PFSK-1 (cell line): ENCODE measurements around the gene SLC7A10.

Experiments used
- FOXP2 ChIP-seq: optimal IDR thresholded peaks from 2 replicates; pipeline ENCODE3; 2011; ENCODE audit warnings: borderline replicate concordance, control low read depth, inconsistent platforms; ENCODE audit not compliant: insufficient read depth; ENCODE audit errors: extremely low read length, extremely low read depth
- POLR2AphosphoS5 ChIP-seq: IDR thresholded peaks from 2 replicates; pipeline ENCODE4 v1.6.1; 2012; ENCODE audit warnings: low read depth, mild to moderate bottlenecking, control low read depth, low read length, moderate library complexity
- SIN3A ChIP-seq: IDR thresholded peaks from 2 replicates; pipeline ENCODE4 v1.6.1; 2012; ENCODE audit warnings: mild to moderate bottlenecking, low read length, moderate library complexity, borderline replicate concordance; ENCODE audit not compliant: insufficient read depth
- TAF1 ChIP-seq: IDR thresholded peaks from 2 replicates; pipeline ENCODE4 v1.6.1; 2012; ENCODE audit warnings: low read length, control low read depth, borderline replicate concordance; ENCODE audit not compliant: insufficient read depth
- TF ChIP-seq, protein P1 (sequence below), 2 experiments: IDR thresholded peaks; 2 replicates each; pipeline versions ENCODE4 v1.6.1 to v1.8.0; 2011 to 2012; ENCODE audit warnings: low read depth in 2 of 2, low read length in 2 of 2, control low read depth in 1 of 2, inconsistent platforms in 1 of 2, mild to moderate bottlenecking in 1 of 2, moderate library complexity in 1 of 2; ENCODE audit not compliant: insufficient read depth in 1 of 2

SLC7A10 gene

GRCh38 chr19:33246709-33247440 lies 21.2 kb upstream of the SLC7A10 start:
- no peak for TF ChIP-seq SIN3A

GRCh38 chr19:33245948-33246708 lies 20.5 kb upstream of the SLC7A10 start:
- TF ChIP-seq, protein P1, sequence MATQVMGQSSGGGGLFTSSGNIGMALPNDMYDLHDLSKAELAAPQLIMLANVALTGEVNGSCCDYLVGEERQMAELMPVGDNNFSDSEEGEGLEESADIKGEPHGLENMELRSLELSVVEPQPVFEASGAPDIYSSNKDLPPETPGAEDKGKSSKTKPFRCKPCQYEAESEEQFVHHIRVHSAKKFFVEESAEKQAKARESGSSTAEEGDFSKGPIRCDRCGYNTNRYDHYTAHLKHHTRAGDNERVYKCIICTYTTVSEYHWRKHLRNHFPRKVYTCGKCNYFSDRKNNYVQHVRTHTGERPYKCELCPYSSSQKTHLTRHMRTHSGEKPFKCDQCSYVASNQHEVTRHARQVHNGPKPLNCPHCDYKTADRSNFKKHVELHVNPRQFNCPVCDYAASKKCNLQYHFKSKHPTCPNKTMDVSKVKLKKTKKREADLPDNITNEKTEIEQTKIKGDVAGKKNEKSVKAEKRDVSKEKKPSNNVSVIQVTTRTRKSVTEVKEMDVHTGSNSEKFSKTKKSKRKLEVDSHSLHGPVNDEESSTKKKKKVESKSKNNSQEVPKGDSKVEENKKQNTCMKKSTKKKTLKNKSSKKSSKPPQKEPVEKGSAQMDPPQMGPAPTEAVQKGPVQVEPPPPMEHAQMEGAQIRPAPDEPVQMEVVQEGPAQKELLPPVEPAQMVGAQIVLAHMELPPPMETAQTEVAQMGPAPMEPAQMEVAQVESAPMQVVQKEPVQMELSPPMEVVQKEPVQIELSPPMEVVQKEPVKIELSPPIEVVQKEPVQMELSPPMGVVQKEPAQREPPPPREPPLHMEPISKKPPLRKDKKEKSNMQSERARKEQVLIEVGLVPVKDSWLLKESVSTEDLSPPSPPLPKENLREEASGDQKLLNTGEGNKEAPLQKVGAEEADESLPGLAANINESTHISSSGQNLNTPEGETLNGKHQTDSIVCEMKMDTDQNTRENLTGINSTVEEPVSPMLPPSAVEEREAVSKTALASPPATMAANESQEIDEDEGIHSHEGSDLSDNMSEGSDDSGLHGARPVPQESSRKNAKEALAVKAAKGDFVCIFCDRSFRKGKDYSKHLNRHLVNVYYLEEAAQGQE (IDR thresholded peaks at IDR 0.05; ENCODE audit: insufficient read depth in 1 of 2, low read depth in 2 of 2, low read length in 2 of 2), result no peak
- TF ChIP-seq SIN3A (no peak), FOXP2 (no peak), TAF1 (no peak), POLR2AphosphoS5 (no peak)

GRCh38 chr19:33242911-33243310 lies 17.3 kb upstream of the SLC7A10 start:
- TF ChIP-seq FOXP2 (no peak), POLR2AphosphoS5 (no peak), TAF1 (no peak), SIN3A (no peak)
- TF ChIP-seq, protein P1 (IDR thresholded peaks at IDR 0.05; ENCODE audit: insufficient read depth in 1 of 2, low read depth in 2 of 2, low read length in 2 of 2), result no peak

DNA sequence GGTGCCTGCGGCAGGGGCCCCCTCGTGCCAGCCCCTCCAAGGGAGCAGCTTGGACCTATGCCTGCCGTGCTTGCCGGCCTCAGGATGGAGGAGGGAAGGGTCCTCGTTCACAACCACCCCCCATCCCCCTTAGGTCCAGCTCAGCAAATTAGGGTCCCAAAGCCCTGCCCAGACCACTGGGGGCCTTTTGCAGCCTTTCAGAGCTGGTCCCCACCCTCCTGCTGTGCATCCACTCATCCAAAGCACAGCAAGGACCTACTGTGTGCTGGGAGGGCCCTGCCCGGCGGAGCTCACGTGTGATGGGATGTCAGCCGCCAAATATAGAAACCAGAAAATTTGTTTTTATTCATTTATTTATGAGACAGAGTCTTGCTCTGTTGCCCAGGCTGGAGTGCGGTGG lies 16.5 kb upstream of the SLC7A10 start:
- TF ChIP-seq SIN3A, result no peak
- TF ChIP-seq, protein P1 (IDR thresholded peaks at IDR 0.05; ENCODE audit: insufficient read depth in 1 of 2, low read depth in 2 of 2, low read length in 2 of 2), result no peak
- TF ChIP-seq FOXP2, result no peak
- TF ChIP-seq TAF1, result no peak
- TF ChIP-seq POLR2AphosphoS5, result no peak

GRCh38 chr19:33241530-33242101 lies 16.0 kb upstream of the SLC7A10 start:
- no peak for TF ChIP-seq FOXP2
- no peak for TF ChIP-seq SIN3A

DNA sequence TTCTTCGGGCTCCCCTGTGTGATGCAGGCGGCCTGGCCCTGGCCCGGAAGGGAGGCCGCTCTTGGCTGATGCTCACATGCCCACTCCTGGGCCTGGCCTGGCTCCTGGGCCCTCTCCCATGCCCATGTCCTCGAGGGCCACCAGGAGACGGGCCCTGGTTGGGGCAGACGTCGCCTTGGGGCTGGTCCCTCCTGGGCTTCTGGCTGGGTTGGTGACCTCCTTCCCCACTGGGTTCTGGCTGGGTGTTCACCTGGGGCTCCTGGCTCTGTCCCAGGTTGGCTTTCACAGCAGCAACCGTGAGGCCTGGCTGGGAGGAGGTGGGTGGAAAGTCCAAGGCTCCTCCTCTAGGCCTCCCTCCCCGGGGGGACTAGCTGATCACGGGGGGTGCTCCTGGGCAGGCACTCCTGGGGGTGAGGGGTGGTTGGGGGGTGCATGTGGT lies 15.5 kb upstream of the SLC7A10 start:
- TF ChIP-seq FOXP2 (no peak), TAF1 (no peak), SIN3A (no peak), POLR2AphosphoS5 (no peak)
- TF ChIP-seq, protein P1 (IDR thresholded peaks at IDR 0.05; ENCODE audit: insufficient read depth in 1 of 2, low read depth in 2 of 2, low read length in 2 of 2), result no peak
